ENCODE data around the gene ELP5.

DNA sequence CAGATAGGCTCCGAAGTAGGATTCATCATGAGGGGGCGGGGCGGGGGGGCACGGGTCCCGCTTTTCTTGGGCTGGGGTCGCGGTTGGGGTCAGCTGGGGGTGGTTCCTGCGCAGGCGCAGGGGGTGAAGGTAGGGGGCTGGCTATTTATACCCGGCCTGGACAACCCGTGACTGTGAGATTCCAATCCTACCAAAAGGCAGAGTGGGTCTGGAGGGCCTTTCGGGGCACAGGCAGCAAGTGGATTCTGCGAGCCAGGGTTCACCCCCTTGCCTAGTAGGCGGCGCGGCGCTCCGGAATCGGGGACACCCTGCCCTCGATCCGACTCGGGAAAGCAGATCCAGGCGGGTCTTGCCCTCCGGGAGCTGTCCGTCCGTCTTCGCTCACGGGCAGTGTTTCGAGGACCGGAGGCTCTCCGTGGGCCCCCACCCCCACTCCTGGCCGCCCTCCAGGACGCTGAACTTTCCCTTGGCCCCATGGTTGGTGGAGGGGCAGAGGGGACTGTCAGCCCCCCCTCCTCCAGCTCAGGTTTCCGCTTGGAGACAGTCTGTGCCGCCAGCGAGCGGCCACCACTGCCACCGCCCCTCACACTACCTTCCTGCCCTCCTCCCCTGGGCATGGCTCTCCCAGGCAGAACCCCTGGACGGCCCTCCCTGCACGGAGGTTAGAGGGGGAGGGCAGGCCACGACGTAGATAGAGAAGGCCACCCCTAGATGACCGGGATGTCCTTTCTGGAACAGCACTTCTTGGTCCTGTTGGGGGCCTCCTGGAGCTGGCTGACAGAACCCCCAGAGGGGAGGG is 30.1 kb downstream of the ELP5 start:
- TF ChIP-seq, protein P1, sequence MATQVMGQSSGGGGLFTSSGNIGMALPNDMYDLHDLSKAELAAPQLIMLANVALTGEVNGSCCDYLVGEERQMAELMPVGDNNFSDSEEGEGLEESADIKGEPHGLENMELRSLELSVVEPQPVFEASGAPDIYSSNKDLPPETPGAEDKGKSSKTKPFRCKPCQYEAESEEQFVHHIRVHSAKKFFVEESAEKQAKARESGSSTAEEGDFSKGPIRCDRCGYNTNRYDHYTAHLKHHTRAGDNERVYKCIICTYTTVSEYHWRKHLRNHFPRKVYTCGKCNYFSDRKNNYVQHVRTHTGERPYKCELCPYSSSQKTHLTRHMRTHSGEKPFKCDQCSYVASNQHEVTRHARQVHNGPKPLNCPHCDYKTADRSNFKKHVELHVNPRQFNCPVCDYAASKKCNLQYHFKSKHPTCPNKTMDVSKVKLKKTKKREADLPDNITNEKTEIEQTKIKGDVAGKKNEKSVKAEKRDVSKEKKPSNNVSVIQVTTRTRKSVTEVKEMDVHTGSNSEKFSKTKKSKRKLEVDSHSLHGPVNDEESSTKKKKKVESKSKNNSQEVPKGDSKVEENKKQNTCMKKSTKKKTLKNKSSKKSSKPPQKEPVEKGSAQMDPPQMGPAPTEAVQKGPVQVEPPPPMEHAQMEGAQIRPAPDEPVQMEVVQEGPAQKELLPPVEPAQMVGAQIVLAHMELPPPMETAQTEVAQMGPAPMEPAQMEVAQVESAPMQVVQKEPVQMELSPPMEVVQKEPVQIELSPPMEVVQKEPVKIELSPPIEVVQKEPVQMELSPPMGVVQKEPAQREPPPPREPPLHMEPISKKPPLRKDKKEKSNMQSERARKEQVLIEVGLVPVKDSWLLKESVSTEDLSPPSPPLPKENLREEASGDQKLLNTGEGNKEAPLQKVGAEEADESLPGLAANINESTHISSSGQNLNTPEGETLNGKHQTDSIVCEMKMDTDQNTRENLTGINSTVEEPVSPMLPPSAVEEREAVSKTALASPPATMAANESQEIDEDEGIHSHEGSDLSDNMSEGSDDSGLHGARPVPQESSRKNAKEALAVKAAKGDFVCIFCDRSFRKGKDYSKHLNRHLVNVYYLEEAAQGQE (IDR thresholded peaks at IDR 0.05; ENCODE audit: insufficient replicate concordance, low read depth): no peak
- TF ChIP-seq, protein P2, sequence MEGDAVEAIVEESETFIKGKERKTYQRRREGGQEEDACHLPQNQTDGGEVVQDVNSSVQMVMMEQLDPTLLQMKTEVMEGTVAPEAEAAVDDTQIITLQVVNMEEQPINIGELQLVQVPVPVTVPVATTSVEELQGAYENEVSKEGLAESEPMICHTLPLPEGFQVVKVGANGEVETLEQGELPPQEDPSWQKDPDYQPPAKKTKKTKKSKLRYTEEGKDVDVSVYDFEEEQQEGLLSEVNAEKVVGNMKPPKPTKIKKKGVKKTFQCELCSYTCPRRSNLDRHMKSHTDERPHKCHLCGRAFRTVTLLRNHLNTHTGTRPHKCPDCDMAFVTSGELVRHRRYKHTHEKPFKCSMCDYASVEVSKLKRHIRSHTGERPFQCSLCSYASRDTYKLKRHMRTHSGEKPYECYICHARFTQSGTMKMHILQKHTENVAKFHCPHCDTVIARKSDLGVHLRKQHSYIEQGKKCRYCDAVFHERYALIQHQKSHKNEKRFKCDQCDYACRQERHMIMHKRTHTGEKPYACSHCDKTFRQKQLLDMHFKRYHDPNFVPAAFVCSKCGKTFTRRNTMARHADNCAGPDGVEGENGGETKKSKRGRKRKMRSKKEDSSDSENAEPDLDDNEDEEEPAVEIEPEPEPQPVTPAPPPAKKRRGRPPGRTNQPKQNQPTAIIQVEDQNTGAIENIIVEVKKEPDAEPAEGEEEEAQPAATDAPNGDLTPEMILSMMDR (IDR thresholded peaks at IDR 0.05; ENCODE audit: insufficient read depth, low read length): no peak
- no peak for TF ChIP-seq POLR2AphosphoS5 (IDR thresholded peaks at IDR 0.05; ENCODE audit: low read depth)
- TF ChIP-seq GABPA (IDR thresholded peaks at IDR 0.05; ENCODE audit: low read depth): no peak
- no peak for TF ChIP-seq SPI1 (IDR thresholded peaks at IDR 0.05; ENCODE audit: borderline replicate concordance, low read depth)
